ENCODE results near the gene BTBD9. TPM values are rescaled to one million over a fixed set of nuclear protein-coding genes. Genes with fewer than 3 reads are reported as not detected.

The BTBD9 gene
- total and polyA plus RNA-seq, 11 donors = 6.3 to 23.3 (median 19.4) TPM

DNA sequence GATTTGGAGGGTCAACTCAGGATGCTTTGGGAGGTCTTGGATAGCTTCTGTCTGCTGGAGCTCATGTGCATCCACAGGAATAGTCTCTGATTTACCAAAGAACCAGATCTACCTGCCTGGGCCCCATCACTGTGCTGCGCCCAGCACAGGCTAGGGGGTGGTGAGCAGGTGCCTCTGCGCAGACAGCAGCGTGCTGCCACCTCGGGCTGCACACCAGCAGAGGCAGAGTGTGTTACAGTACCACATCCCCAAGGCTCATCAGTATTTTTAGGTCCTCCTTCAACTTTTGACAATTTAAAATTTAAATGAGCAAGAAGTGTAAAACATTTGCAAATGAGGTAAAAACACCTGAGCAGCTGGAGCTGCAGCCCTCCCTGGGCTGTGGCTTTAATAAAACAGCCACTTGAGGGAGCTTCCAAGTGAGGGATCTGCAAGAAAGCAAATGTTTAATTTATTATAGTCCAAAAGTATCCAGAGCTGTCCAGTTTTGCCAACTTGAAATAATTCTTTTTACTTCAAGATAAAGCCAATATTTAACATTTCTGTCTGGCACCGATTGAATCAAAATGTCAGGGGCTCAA lies 495.3 kb downstream of the BTBD9 start:
- Histone ChIP-seq H3K27me3 (no peaks in the 10 kb centered on the region), H3K4me1 (peaks cover 0 to 35% (median 9%) of the 10 kb centered on the region in 12 donors), H3K27ac (no peak overlapping the region), H3K4me3 (no peak overlapping the region), H3K36me3 (peaks cover 0 to 7% (median 0%) of the 10 kb centered on the region in 9 donors), H3K9me3 (no peaks in the 10 kb centered on the region)
- WGBS, 4 donors = 93 to 98% (median 95%) methylated on average over 5 of the region's 5 CpGs
- DNase-seq (no peak), ATAC-seq (no peak)
- TF ChIP-seq POLR2A (IDR thresholded peaks at IDR 0.05) = no peak
- TF ChIP-seq, protein P1, sequence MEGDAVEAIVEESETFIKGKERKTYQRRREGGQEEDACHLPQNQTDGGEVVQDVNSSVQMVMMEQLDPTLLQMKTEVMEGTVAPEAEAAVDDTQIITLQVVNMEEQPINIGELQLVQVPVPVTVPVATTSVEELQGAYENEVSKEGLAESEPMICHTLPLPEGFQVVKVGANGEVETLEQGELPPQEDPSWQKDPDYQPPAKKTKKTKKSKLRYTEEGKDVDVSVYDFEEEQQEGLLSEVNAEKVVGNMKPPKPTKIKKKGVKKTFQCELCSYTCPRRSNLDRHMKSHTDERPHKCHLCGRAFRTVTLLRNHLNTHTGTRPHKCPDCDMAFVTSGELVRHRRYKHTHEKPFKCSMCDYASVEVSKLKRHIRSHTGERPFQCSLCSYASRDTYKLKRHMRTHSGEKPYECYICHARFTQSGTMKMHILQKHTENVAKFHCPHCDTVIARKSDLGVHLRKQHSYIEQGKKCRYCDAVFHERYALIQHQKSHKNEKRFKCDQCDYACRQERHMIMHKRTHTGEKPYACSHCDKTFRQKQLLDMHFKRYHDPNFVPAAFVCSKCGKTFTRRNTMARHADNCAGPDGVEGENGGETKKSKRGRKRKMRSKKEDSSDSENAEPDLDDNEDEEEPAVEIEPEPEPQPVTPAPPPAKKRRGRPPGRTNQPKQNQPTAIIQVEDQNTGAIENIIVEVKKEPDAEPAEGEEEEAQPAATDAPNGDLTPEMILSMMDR (IDR thresholded peaks at IDR 0.05) = no peak
- intact Hi-C loops (cut with DNase I) = no loop called here

- intact Hi-C loops (cut with DNase I) = no loop called here
- no peaks in the 10 kb centered on the region for H3K27me3 ChIP-seq
- H3K36me3 ChIP-seq = peaks cover 0 to 7% (median 0%) of the 10 kb centered on the region in 9 donors
- DNase-seq (no peak), ATAC-seq (peak in 1 of 4 donors; percentile 47)
- no peak overlapping the region for H3K4me3 ChIP-seq
- no peaks in the 10 kb centered on the region for H3K9me3 ChIP-seq
- 72 to 81% (median 79%) methylated on average over 8 of the region's 8 CpGs for WGBS, 4 donors
- no peak overlapping the region for H3K27ac ChIP-seq
- no peak for TF ChIP-seq POLR2A (IDR thresholded peaks at IDR 0.05)
- TF ChIP-seq, protein P1 (IDR thresholded peaks at IDR 0.05) = no peak
- peaks cover 0 to 25% (median under 1%) of the 10 kb centered on the region in 12 donors for H3K4me1 ChIP-seq
These were observed 496.3 kb downstream of the BTBD9 start for GRCh38 chr6:38143191-38144150.

DNA sequence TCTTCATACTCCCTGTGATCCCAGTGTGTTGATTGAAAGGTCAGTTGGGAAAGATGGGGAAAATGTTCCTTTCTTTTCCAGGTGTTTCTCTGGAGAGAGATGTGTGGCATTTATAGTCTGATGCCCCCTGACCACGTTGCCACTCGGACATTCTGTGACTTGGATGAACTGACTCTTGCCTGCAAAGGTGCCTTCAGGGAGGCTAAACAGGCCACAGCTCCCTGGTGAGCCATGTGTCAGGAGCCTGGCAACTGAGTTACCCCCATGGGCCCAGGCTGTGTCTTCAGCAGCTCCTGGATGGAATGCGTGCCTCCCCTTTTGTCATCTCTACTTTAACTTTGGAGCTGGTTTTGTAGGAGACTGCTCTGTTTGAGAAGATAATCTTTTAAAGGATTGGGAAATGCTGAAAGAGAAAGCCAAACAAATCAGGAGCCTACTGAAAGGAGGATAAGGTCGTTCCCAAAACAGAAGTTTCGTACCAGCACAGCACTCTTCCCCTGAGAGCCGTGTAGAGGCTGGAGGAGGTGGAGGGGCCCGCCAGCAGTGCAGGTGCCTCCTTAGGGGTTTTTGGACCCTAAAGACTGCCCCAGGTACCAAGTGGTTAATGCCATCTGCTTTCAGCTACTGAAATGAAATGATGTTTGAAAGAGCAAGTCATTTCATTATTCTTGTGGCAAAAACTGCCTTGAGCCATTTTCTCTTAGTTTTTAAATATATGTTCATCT lies 497.4 kb downstream of the BTBD9 start:
- no peaks in the 10 kb centered on the region for H3K27me3 ChIP-seq
- H3K4me1 ChIP-seq = peaks cover 0 to 22% (median 0%) of the 10 kb centered on the region in 12 donors
- H3K27ac ChIP-seq = no peak overlapping the region
- intact Hi-C loops (cut with DNase I) = no loop called here
- TF ChIP-seq, protein P1 (IDR thresholded peaks at IDR 0.05) = no peak
- TF ChIP-seq POLR2A (IDR thresholded peaks at IDR 0.05) = no peak
- DNase-seq (no peak), ATAC-seq (no peak)
- 81 to 86% (median 84%) methylated on average over 7 of the region's 7 CpGs for WGBS, 4 donors
- H3K36me3 ChIP-seq = peaks cover 0 to 7% (median 0%) of the 10 kb centered on the region in 9 donors
- H3K9me3 ChIP-seq = no peaks in the 10 kb centered on the region
- H3K4me3 ChIP-seq = no peak overlapping the region
